GM18520 (cell line): Measurements from ENCODE around the gene CPXM1.

Source experiments
- ATAC-seq: cut with Tn5 transposase; IDR thresholded peaks from one replicate; pipeline ENCODE4 v1.9.1; 2021; ENCODE audit not compliant: unreplicated experiment

Gene CPXM1

DNA sequence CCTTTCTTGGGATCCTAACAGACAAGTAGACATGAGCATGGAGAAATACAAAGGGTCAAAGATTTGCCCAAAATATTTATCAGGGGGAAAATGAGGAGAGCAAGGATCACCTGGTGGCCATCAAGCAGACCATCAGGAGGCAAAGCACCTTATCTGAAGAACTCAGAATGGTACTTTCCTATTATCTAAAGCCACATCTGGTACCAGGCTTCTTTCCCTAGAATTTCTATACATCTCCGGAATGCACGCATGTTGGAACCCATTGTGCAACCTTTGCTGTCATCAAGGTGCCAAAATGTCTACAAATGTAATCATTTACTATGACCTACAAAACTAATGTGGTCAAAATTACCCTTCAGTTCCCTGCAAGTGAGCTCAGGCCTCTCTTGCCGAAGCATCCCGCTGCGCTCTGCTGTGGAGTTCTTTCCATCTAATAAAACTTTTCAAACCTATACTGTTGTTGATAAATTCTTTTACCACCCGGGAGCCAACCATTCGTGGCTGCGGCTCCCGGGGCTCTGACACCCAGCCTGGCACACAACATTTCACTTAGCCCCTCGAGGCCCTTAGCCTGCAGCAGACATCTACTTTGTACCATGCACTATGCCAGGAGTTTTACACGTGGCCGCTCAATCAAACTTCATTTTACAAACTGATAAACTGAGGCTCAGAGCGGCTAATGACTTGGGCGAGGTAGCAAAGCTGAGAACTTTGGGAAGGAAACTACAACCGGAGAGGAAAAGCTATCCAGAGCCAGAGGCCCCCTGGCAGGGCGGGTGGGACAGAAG, 3.8 kb upstream of the CPXM1 start:
- no peak for ATAC-seq

- no peak for ATAC-seq
Observed at GRCh38 chr20:2801286-2801728, 880 bp upstream of the CPXM1 start.

DNA sequence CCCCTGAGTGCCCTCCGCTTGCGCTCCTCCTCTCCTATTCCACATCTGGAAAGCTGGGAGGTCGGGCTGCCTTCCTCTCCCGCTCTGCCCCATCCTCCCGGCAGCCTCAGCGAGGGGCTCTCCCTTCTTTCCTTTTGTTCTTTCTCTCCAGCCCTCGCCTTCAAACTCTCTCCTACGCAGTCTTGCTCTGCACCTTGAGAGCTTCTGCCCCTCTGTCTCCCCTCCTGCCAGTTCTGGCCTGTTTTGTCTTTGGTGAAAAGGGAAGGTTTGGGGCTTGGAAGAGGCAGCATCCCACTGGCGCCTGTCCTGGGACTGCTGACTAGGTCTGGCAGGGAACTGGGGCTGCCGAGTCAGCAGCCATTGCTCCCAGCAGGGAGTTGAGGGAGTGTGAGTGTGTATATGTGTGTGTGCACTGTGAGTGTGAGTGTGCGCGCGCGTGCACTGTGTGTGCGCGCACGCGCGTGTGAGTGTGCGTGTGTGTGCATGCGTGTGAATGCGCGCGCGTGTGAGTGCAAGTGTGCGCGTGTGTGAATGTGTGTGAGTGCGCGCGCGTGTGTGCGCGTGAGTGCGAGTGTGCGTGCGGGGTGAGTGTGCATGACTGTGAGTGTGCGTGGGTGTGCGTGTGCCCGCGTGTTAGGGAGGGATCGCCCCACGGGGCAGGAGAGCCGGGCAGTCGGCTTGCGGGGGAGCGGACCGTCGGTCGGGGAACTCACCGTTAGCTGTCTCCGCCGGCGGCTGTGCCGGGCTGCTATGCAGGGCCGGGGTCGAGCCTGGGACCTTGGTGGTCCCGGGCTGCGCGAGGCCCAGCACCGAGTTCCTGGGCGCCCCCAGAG, 523 bp downstream of the CPXM1 start:
- no peak for ATAC-seq

- ATAC-seq = no peak
Observed at GRCh38 chr20:2799271-2799670, 1.2 kb downstream of the CPXM1 start.

GRCh38 chr20:2798814-2799213, 1.6 kb downstream of the CPXM1 start:
- ATAC-seq = no peak

DNA sequence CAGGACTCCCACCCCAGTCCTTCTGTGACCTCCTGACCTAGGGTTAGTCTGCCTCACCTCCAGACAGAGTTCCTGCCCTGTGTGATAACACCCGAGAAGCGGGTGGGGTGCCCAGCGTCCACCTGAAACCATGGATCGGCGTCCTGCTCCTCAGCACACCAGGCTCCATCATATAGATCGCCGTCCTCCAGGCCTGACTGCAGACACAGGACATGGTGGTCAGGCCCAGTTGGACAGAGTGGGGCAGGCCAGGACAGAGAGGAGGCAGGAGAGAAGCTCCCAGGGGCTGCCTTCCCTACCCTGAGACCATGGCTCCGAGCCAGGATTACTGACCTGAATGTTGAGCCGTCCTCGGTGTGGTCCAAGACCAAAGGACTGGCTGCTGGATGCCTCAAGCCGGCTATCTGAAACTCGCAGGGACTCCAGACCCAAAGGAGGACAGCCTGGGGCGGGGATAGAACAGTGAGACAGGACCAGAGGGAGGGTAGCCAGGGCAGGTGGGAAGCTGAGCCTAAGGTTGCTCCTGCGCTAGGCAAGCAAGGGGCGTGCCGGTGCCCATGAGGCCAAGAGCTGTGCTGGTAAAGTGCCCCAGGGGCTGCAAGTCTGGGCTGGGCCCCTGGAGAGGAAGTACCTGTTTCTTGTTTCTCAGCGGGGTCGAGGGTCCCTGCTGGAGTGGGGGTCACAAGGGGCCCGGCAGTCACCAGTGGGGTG, 2.2 kb downstream of the CPXM1 start:
- ATAC-seq = no peak

DNA sequence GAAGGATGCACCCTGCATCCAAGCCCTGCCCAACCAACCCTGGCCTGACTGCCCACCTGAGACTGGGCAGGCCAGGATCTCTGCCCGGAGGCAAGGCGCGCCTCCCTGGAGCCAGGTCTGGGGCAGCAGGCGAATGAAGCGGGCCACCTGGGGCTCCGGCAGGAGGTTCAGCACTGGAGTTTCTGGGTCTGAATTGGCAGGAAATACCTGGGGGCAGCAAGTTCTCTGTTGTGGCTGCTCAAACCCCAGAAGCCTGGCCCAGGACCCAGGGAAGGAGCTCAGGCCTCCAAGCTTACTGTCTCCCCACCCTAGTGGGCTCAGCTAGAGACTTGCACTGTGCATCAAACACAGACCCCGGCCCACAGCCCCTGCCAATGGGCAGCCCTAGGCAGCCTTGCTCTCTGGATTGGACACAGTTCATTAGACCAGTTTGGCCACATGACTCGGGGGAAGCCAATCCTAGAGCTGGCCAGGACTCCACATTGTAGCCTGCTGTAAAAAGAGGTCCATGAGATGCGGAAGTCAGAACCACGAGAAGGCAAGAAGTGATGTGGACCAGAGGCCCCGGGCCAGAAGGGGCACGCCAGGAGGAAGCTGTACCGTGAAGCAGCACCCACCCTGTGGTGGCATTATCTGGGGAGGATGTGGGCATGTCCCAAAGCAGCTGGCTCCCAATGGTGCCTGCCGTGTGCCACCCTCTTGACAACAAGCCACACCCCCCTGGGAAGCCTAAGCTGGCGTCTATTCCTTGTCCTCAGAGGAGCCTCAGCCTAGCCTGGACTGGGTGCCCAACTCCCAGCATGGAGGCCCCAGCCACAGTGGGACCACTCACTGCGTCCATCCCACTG, 3.1 kb downstream of the CPXM1 start:
- no peak for ATAC-seq

DNA sequence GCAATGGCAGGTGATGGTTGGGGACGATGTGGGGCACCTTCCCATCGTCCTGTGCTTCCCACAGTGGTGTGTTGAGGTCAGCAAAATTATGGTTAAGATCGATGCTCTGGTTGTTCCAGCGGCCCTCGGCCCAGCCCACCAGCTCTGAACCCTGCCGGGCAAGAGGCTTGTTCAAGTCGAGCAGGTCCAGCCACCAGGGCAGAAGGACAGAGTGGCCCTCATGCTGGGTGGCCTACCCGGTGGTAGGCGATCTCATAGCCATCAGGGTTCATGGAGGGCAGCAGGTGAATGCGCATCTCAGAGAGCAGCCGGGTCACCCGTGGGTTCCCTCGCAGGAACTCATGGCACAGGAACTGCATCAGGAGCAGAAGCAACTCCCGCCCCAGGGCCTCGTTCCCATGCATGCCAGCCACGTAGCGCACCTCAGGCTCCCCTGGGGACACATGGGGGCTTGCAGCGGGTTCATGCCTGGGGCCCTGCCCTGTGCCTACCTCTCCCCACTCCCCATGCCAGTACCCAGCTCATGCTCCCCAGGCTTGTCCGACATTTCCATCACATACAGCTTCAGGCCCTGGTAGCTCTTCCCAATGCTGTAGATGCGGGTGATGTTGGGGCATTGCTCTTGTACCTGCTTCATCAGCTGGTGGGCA, 4.3 kb downstream of the CPXM1 start:
- ATAC-seq = no peak

- ATAC-seq = no peak
Observed at GRCh38 chr20:2795451-2795850, 5.0 kb downstream of the CPXM1 start.

DNA sequence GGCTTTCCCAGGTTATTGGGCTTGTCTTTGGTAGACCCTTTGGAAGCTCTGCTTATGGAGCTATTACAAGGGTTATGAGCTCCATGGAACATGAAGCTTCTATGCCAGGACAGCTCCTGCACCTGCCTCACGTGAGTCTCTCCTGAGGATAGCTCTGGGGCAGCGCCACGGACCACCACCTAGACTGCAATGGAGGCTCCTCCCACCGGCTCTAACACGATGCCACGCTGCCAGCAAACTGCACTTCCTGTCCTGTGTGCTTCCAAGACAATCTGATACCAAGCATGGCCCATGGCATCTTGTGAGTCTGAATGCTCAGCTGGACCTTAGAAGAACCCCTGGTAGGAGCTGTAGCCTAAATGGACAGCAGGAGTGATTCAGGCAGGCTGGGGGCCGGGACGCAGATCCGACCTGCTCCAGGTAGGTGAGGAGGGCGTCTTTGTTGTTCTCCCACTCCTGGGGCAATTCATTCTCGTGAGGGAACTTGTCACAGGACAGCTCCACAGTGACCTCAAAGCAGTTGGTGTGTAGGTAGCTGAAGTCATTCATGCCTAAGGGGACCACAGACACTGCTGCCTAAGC, 5.5 kb downstream of the CPXM1 start:
- ATAC-seq = no peak

DNA sequence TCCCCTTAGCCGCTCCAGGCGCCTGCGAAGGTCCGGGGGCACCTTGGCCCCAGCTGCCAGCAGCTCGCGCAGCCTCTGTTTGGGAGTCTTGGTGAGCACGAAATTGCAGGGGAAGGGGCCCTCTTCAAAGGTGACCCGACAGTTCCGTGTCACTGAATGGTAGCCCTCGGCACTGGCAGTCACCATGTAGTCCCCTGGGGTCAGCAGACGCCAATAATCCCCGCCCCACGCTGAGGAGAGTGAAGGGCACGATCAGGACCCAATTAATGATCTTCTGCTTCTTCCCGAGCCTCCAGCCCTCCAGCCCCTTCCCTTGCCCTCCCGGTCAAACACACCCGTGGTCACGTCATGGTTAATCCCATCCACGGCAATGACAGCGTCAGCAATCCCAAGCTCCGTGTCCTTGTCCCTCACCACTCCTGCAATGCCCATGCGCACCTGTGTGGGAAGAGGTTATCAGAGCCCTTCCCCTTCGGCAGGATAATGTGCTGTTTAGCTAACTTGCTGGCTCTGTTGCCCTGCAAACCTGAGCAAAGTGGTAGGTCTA, 6.2 kb downstream of the CPXM1 start:
- ATAC-seq = no peak

DNA sequence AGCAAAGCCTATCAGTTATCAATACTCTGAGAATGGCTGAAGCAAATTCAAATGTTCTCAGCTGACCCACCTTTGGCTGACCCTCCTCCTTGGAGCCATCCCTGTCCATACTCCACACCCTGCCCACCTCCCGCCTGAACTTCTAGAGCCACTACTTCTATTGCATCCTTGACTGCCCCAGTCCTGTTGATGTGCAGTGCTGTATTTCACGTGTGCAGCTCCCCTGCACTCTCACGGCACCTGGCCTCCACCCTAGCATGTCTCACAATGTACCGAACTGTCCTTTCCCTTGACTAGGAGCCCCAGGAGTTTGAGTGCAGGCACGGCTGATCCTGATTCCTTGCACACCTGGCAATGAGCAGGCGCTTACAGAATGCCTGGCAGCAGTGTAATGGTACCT, 7.0 kb downstream of the CPXM1 start:
- no peak for ATAC-seq

- ATAC-seq = no peak
Observed at GRCh38 chr20:2783908-2784566, 16.4 kb downstream of the CPXM1 start.

- ATAC-seq = no peak
Observed at GRCh38 chr20:2780948-2781347, 19.5 kb downstream of the CPXM1 start.

GRCh38 chr20:2778602-2779321, 21.7 kb downstream of the CPXM1 start:
- no peak for ATAC-seq

GRCh38 chr20:2775139-2775538, 25.3 kb downstream of the CPXM1 start:
- ATAC-seq = no peak

DNA sequence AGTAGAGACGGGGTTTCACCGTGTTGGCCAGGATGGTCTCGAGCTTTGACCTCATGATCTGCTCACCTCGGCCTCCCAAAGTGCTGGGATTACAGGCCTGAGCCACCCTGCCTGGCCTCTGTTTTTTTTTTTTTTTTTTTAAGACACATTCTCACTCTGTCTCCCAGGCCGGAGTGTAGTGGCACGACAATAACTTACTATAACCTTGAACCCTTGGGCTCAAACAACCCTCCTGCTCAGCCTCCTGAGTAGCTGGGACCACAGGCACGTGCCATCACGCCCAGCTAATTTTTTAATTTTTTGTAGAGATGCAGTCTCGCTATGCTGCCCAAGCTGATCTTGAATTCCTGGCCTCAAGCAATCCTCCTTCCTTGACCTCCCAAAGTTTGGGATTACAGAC, 26.6 kb downstream of the CPXM1 start:
- no peak for ATAC-seq

DNA sequence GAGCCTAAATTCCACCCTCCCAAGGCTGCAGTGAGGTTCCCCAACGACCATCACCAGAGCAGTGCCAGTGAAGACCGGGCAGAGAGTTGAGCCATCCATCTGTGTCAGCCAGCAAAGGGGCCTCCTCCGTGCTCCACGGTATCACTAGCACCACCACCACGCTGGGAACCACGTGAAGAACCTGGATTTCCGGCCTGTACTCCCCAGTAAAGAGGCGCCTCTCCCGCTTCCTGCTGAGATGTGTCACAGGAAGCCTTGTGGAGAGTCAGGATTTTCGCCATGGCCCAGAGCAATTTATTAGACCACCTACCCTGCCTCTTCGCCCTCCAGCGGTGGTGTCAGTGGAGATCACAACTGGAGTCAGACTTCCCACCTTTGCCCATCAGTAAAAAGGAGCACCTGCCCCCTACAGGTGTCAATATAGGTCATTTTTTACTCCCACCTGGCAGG, 28.8 kb downstream of the CPXM1 start:
- no peak for ATAC-seq
